ENCODE measurements around the gene CDH23. TPM values are rescaled to one million over a fixed set of nuclear protein-coding genes. Genes with fewer than 3 reads are reported as not detected.

Gene CDH23
- total RNA-seq, 2 experiments from 2014 or later, result 4.0 to 4.5 TPM

- peaks cover 3% of the 10 kb centered on the region for H3K9me3 Mint-ChIP-seq
- H3K27ac Mint-ChIP-seq, result no peak overlapping the region
- no peak for DNase-seq
- H3K4me3 Mint-ChIP-seq, result no peak overlapping the region
- POLR2A ChIA-PET, result no interaction called here
- peaks cover 35% of the 10 kb centered on the region for H3K4me1 Mint-ChIP-seq
- peaks cover 3% of the 10 kb centered on the region for H3K36me3 Mint-ChIP-seq (ENCODE audit: low read depth)
- H3K27me3 Mint-ChIP-seq, result no peaks in the 10 kb centered on the region
- CTCF ChIA-PET, result interaction anchor here (0.5 to 2.3 kb wide), 2 partner anchors 9 to 23 kb away, joined by 3 to 12 read pairs; partner anchors contain the start of gene VSIR
Measured at GRCh38 chr10:71782221-71782916, 385.6 kb downstream of the CDH23 start.

- Mint-ChIP-seq H3K27ac (no peak overlapping the region), H3K9me3 (no peaks in the 10 kb centered on the region), H3K4me1 (peaks cover 33% of the 10 kb centered on the region), H3K27me3 (no peaks in the 10 kb centered on the region), H3K4me3 (no peak overlapping the region), H3K36me3 (ENCODE audit: low read depth) (no peaks in the 10 kb centered on the region)
- DNase-seq, result no peak
- CTCF ChIA-PET, result interaction anchor here (0.5 to 2.3 kb wide), 3 partner anchors 9 to 86 kb away, joined by 3 to 12 read pairs (median 3); partner anchors contain the start of gene VSIR
- POLR2A ChIA-PET, result no interaction called here
Measured at GRCh38 chr10:71782917-71783490, 386.3 kb downstream of the CDH23 start.

- no peaks in the 10 kb centered on the region for H3K36me3 Mint-ChIP-seq (ENCODE audit: low read depth)
- POLR2A ChIA-PET, result no interaction called here
- no peak overlapping the region for H3K4me3 Mint-ChIP-seq
- no peaks in the 10 kb centered on the region for H3K9me3 Mint-ChIP-seq
- no peak overlapping the region for H3K27ac Mint-ChIP-seq
- no peak for DNase-seq
- no peaks in the 10 kb centered on the region for H3K27me3 Mint-ChIP-seq
- peaks cover 27% of the 10 kb centered on the region for H3K4me1 Mint-ChIP-seq
- CTCF ChIA-PET, result interaction anchor here (0.8 to 2.3 kb wide), 3 partner anchors 11 to 87 kb away, joined by 3 to 12 read pairs (median 3); partner anchors contain the start of gene VSIR
Measured at GRCh38 chr10:71783917-71784678, 387.4 kb downstream of the CDH23 start.

- peaks cover 21% of the 10 kb centered on the region for H3K4me1 Mint-ChIP-seq
- CTCF ChIA-PET, result interaction anchor here (0.8 kb wide), 1 partner anchor 12 kb away, joined by 3 read pairs; no protein-coding TSS in a partner anchor
- no peaks in the 10 kb centered on the region for H3K27me3 Mint-ChIP-seq
- H3K27ac Mint-ChIP-seq, result no peak overlapping the region
- no peaks in the 10 kb centered on the region for H3K9me3 Mint-ChIP-seq
- DNase-seq, result no peak
- H3K36me3 Mint-ChIP-seq (ENCODE audit: low read depth), result no peaks in the 10 kb centered on the region
- POLR2A ChIA-PET, result no interaction called here
- no peak overlapping the region for H3K4me3 Mint-ChIP-seq
Measured at GRCh38 chr10:71784679-71785272, 388.1 kb downstream of the CDH23 start.

GRCh38 chr10:71788954-71789353, 392.2 kb downstream of the CDH23 start:
- Mint-ChIP-seq H3K27me3 (no peaks in the 10 kb centered on the region), H3K4me3 (no peak overlapping the region)

GRCh38 chr10:71789871-71790270, 393.2 kb downstream of the CDH23 start:
- Mint-ChIP-seq H3K27ac (no peak overlapping the region), H3K9me3 (no peaks in the 10 kb centered on the region), H3K4me1 (peaks cover 8% of the 10 kb centered on the region), H3K36me3 (ENCODE audit: low read depth) (no peaks in the 10 kb centered on the region), H3K27me3 (no peaks in the 10 kb centered on the region), H3K4me3 (no peak overlapping the region)
- no peak for DNase-seq
- POLR2A ChIA-PET, result no interaction called here
- CTCF ChIA-PET, result no interaction called here

More at GRCh38 chr10:71788954-71789353, 392.2 kb downstream of the CDH23 start:
- no peaks in the 10 kb centered on the region for H3K9me3 Mint-ChIP-seq
- ChIA-PET CTCF (no interaction called here), POLR2A (no interaction called here)
- DNase-seq, result no peak
- no peak overlapping the region for H3K27ac Mint-ChIP-seq
- peaks cover 8% of the 10 kb centered on the region for H3K4me1 Mint-ChIP-seq
- no peaks in the 10 kb centered on the region for H3K36me3 Mint-ChIP-seq (ENCODE audit: low read depth)

- no peak overlapping the region for H3K27ac Mint-ChIP-seq
- DNase-seq, result no peak
- no peaks in the 10 kb centered on the region for H3K27me3 Mint-ChIP-seq
- H3K4me1 Mint-ChIP-seq, result peaks cover 8% of the 10 kb centered on the region
- H3K36me3 Mint-ChIP-seq (ENCODE audit: low read depth), result no peaks in the 10 kb centered on the region
- H3K4me3 Mint-ChIP-seq, result no peak overlapping the region
- ChIA-PET CTCF (interaction anchor here (1.0 to 1.3 kb wide), 3 partner anchors 10 to 406 kb away, joined by 3 to 5 read pairs (median 4); partner anchors contain the start of gene VSIR), POLR2A (no interaction called here)
- H3K9me3 Mint-ChIP-seq, result no peaks in the 10 kb centered on the region
Measured at GRCh38 chr10:71790749-71791440, 394.2 kb downstream of the CDH23 start.

GRCh38 chr10:71795248-71795647, 398.5 kb downstream of the CDH23 start:
- Mint-ChIP-seq H3K9me3 (no peaks in the 10 kb centered on the region), H3K36me3 (ENCODE audit: low read depth) (no peaks in the 10 kb centered on the region), H3K4me3 (no peak overlapping the region), H3K27ac (no peak overlapping the region), H3K27me3 (no peaks in the 10 kb centered on the region), H3K4me1 (peaks cover 22% of the 10 kb centered on the region)
- ChIA-PET POLR2A (interaction anchor here (1.2 kb wide), 1 partner anchor 13 kb away, joined by 3 read pairs; no protein-coding TSS in a partner anchor), CTCF (no interaction called here)
- DNase-seq, result peak; percentile 27

- CTCF ChIA-PET, result interaction anchor here (1.4 kb wide), 1 partner anchor 23 kb away, joined by 5 read pairs; the partner anchor contains the start of gene VSIR
- Mint-ChIP-seq H3K4me1 (peaks cover 14% of the 10 kb centered on the region), H3K36me3 (ENCODE audit: low read depth) (no peaks in the 10 kb centered on the region), H3K9me3 (no peaks in the 10 kb centered on the region), H3K27me3 (no peaks in the 10 kb centered on the region), H3K4me3 (no peak overlapping the region), H3K27ac (no peak overlapping the region)
- POLR2A ChIA-PET, result no interaction called here
- DNase-seq, result no peak
Measured at GRCh38 chr10:71796749-71797405, 400.2 kb downstream of the CDH23 start.

- Mint-ChIP-seq H3K9me3 (no peaks in the 10 kb centered on the region), H3K27me3 (no peaks in the 10 kb centered on the region), H3K36me3 (ENCODE audit: low read depth) (no peaks in the 10 kb centered on the region), H3K4me3 (no peak overlapping the region), H3K4me1 (peaks cover 14% of the 10 kb centered on the region), H3K27ac (no peak overlapping the region)
- CTCF ChIA-PET, result interaction anchor here (1.4 kb wide), 1 partner anchor 24 kb away, joined by 5 read pairs; the partner anchor contains the start of gene VSIR
- POLR2A ChIA-PET, result no interaction called here
- DNase-seq, result no peak
Measured at GRCh38 chr10:71797533-71798307, 401.0 kb downstream of the CDH23 start.

- Mint-ChIP-seq H3K27me3 (no peaks in the 10 kb centered on the region), H3K27ac (no peak overlapping the region), H3K4me3 (no peak overlapping the region), H3K4me1 (peaks cover 14% of the 10 kb centered on the region), H3K36me3 (ENCODE audit: low read depth) (no peaks in the 10 kb centered on the region), H3K9me3 (no peaks in the 10 kb centered on the region)
- CTCF ChIA-PET, result no interaction called here
- POLR2A ChIA-PET, result no interaction called here
- DNase-seq, result no peak
Measured at GRCh38 chr10:71798308-71798624, 401.5 kb downstream of the CDH23 start.

Measured in activated CD4-positive, alpha-beta T cell treated with anti-CD3 and anti-CD28 coated beads, Interleukin-2, amount 10 ng/mL, durations not matched to agents 7 days and 5 days (primary cell).